CD14-positive monocyte (primary cell): ENCODE results near the gene SLC22A23. TPM values are rescaled to one million over a fixed set of nuclear protein-coding genes. Genes with fewer than 3 reads are reported as not detected.
A peak's percentile ranks its signal among the peaks of the same experiment; 100 is the strongest.

ENCODE experiments used
- DNase-seq, 3 donors: peaks; one replicate each; pipeline ENCODE4 v3.0.0-alpha.2; 2011 to 2022
- H2AFZ ChIP-seq: 2 replicates; pipeline ENCODE4 v1.6.0; 2012; ENCODE audit warnings: mild to moderate bottlenecking, low read depth, low read length, inconsistent platforms; ENCODE audit not compliant: insufficient read depth, poor library complexity, severe bottlenecking
- H3K27ac ChIP-seq, 2 donors: 1 replicate in 1 of 2; 2 replicates in 1 of 2; pipeline ENCODE4 v1.5.1; 2012 to 2013; ENCODE audit warnings: low read length in 2 of 2, control low read depth in 1 of 2, inconsistent platforms in 1 of 2, low read depth in 1 of 2, mild to moderate bottlenecking in 1 of 2
- H3K27me3 ChIP-seq, 2 donors: one replicate each; pipeline versions ENCODE4 v1.6.0 to v1.6.1; 2011 to 2013; ENCODE audit warnings: low read length in 2 of 2; ENCODE audit not compliant: control insufficient read depth in 2 of 2, insufficient read depth in 2 of 2
- H3K36me3 ChIP-seq, 2 donors: replicated peaks in 1 of 2; 1 replicate in 1 of 2; 2 replicates in 1 of 2; pipeline versions ENCODE4 v1.5.1 to v1.6.1; 2012 to 2013; ENCODE audit warnings: low read length in 2 of 2, control low read depth in 1 of 2, inconsistent platforms in 1 of 2, mild to moderate bottlenecking in 1 of 2; ENCODE audit not compliant: insufficient read depth in 2 of 2, control insufficient read depth in 1 of 2
- H3K4me1 ChIP-seq, 2 donors: 1 replicate in 1 of 2; 2 replicates in 1 of 2; pipeline versions ENCODE4 v1.5.1 to v1.6.1; 2012 to 2013; ENCODE audit warnings: low read length in 2 of 2, control low read depth in 1 of 2, inconsistent platforms in 1 of 2, mild to moderate bottlenecking in 1 of 2, moderate library complexity in 1 of 2; ENCODE audit not compliant: insufficient read depth in 2 of 2, control insufficient read depth in 1 of 2
- H3K4me2 ChIP-seq: replicated peaks from 2 replicates; pipeline ENCODE3; 2012; ENCODE audit warnings: low read length, moderate library complexity, mild to moderate bottlenecking; ENCODE audit not compliant: poor library complexity, severe bottlenecking; ENCODE audit errors: extremely low read depth
- H3K4me3 ChIP-seq, 3 experiments: fragments of 200-600 bp in 1 of 3; sonication (generic) in 1 of 3; replicated peaks in 1 of 3; 1 replicate in 2 of 3; 2 replicates in 1 of 3; pipeline ENCODE4 v1.5.1; 2011 to 2013; ENCODE audit warnings: low read length in 3 of 3, mild to moderate bottlenecking in 3 of 3, control low read depth in 2 of 3, low read depth in 2 of 3, inconsistent platforms in 1 of 3, moderate library complexity in 1 of 3
- H3K79me2 ChIP-seq: 2 replicates; pipeline ENCODE4 v1.6.0; 2012; ENCODE audit warnings: mild to moderate bottlenecking, control low read depth, inconsistent platforms, low read length, moderate library complexity; ENCODE audit not compliant: insufficient read depth
- H3K9ac ChIP-seq: 2 replicates; pipeline ENCODE4 v1.6.0; 2017; ENCODE audit warnings: low read length, mild to moderate bottlenecking; ENCODE audit not compliant: insufficient read depth, poor library complexity, severe bottlenecking
- H3K9me3 ChIP-seq, 2 donors: replicated peaks in 1 of 2; 1 replicate in 1 of 2; 2 replicates in 1 of 2; pipeline versions ENCODE4 v1.5.1 to v1.6.1; 2012 to 2013; ENCODE audit warnings: low read length in 2 of 2, control low read depth in 1 of 2; ENCODE audit not compliant: control insufficient read depth in 1 of 2, insufficient read depth in 1 of 2
- H4K20me1 ChIP-seq: 2 replicates; pipeline ENCODE4 v1.6.0; 2012; ENCODE audit warnings: mild to moderate bottlenecking, low read length, control low read depth, moderate library complexity; ENCODE audit not compliant: insufficient read depth
- H3K27ac Mint-ChIP-seq, 7 donors: one replicate each; pipeline ENCODE4 v1.8.0; 2020; ENCODE audit warnings: mild to moderate bottlenecking in 7 of 7, mixed read lengths in 7 of 7, moderate library complexity in 6 of 7, inconsistent platforms in 2 of 7
- H3K27me3 Mint-ChIP-seq, 3 donors: one replicate each; pipeline ENCODE4 v1.8.0; 2021 to 2022; ENCODE audit warnings: low read depth in 3 of 3, mild to moderate bottlenecking in 3 of 3, mixed read lengths in 3 of 3, moderate library complexity in 3 of 3, inconsistent platforms in 1 of 3
- H3K36me3 Mint-ChIP-seq, 2 donors: one replicate each; pipeline ENCODE4 v1.8.0; 2020; ENCODE audit warnings: mixed read lengths in 2 of 2, inconsistent platforms in 1 of 2, mild to moderate bottlenecking in 1 of 2
- H3K4me1 Mint-ChIP-seq: one replicate; pipeline ENCODE4 v1.8.0; 2020; ENCODE audit warnings: mild to moderate bottlenecking, mixed read lengths
- H3K4me3 Mint-ChIP-seq, 2 donors: one replicate each; pipeline ENCODE4 v1.8.0; 2020; ENCODE audit warnings: mild to moderate bottlenecking in 2 of 2, mixed read lengths in 2 of 2, moderate library complexity in 1 of 2
- H3K9me3 Mint-ChIP-seq, 7 donors: one replicate each; pipeline ENCODE4 v1.8.0; 2020 to 2022; ENCODE audit warnings: mixed read lengths in 7 of 7, mild to moderate bottlenecking in 6 of 7, moderate library complexity in 6 of 7, inconsistent platforms in 2 of 7
- CTCF ChIP-seq: fragments of 200-600 bp; IDR thresholded peaks from one replicate; pipeline ENCODE4 v1.8.0; 2022; ENCODE audit warnings: antibody characterized with exemption, mild to moderate bottlenecking
- WGBS: methylation state at CpG from one replicate; pipeline ENCODE4 v1.1.5; 2013; ENCODE audit warnings: missing lambda C conversion rate; ENCODE audit not compliant: insufficient coverage; 5-methylcytosine and 5-hydroxymethylcytosine counted together
- intact Hi-C, 2 donors: fragments of 100-400 bp; cut with micrococcal nuclease; formaldehyde crosslinking; loops; one replicate each; pipeline versions ENCODE4 v1.15.0 to v1.15.1; 2023
- polyA plus RNA-seq, 3 donors: library from polyadenylated mRNA; depleted of rRNA in 1 of 3; unstranded in 2 of 3; stranded (reverse) in 1 of 3; fragments of 300-500 nt in 2 of 3; fragments of >200 nt in 1 of 3; fragmentation: Illumina TruSeq in 2 of 3; gene quantifications; 1 replicate in 2 of 3; 2 replicates in 1 of 3; pipeline ENCODE4 v1.2.3, GENCODE V29; 2012 to 2021

Gene SLC22A23
- polyA plus RNA-seq, 3 donors: 0.08 TPM; not detected in 2

DNA sequence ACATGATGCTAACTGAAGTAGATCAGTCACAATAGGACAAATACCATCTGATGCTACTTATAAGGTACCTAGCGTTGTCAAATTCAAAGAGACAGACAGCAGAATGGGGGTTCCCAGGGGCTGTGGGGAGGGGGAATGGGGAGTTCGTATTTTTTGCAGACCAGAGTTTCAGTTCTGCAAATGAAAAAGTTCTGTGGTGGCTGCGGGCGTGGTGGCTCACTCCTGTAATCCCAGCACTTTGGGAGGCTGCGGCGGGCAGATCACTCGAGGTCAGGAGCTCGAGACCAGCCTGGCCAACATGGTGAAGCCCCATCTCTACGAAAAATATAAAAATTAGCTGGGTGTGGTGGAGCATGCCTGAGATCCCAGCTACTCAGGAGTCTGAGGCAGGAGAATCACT lies 68.1 kb downstream of the SLC22A23 start:
- no peaks in the 10 kb centered on the region for H3K36me3 Mint-ChIP-seq
- no peak overlapping the region for H3K9ac ChIP-seq
- H3K79me2 ChIP-seq: no peaks in the 10 kb centered on the region
- H3K27ac ChIP-seq: no peak overlapping the region
- no peaks in the 10 kb centered on the region for H3K27me3 ChIP-seq
- TF ChIP-seq CTCF: no peak
- no peaks in the 10 kb centered on the region for H3K36me3 ChIP-seq
- H3K4me2 ChIP-seq: no peak overlapping the region
- peaks cover 0 to 11% (median 3%) of the 10 kb centered on the region in 3 donors for H3K27me3 Mint-ChIP-seq
- peak overlapping the region in 1 of 2 donors; percentile 4 for H3K4me3 Mint-ChIP-seq
- H3K4me1 Mint-ChIP-seq: peaks cover 3% of the 10 kb centered on the region
- H3K27ac Mint-ChIP-seq: no peak overlapping the region
- no peaks in the 10 kb centered on the region for H3K9me3 Mint-ChIP-seq
- no peak overlapping the region for H2AFZ ChIP-seq
- H3K4me3 ChIP-seq: no peak overlapping the region
- intact Hi-C loops: no loop called here
- H3K4me1 ChIP-seq: no peaks in the 10 kb centered on the region
- H3K9me3 ChIP-seq: no peaks in the 10 kb centered on the region
- DNase-seq: peak in 1 of 3 donors; percentile 30
- H4K20me1 ChIP-seq: no peaks in the 10 kb centered on the region
- 44% methylated on average over 5 of the region's 9 CpGs for WGBS

DNA sequence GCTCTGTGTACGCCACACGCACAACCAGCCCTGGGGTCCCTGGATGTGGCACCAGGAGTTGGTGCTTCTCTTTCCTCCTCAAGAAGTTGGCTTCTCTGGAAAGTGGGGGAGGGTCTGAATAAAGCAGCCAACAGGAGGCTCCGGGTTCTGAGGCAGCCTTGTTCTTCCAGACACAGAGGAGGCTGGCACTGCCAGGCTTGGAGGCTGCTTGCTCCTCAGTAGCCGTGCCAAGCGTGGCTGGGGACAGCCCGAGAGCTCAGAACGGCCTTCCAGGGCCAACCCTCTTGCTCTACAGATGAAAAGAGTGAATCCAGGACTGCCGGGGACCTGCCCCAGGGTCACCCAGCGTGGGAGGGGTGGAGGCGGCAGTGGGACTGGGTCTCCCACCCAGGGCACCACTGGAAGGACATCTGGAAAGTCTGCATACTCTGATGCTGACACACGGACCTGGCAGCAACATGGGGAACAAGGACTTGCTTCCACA lies 70.4 kb downstream of the SLC22A23 start:
- TF ChIP-seq CTCF: no peak
- no peaks in the 10 kb centered on the region for H3K9me3 ChIP-seq
- H3K4me3 ChIP-seq: no peak overlapping the region
- no peak overlapping the region for H3K4me2 ChIP-seq
- Mint-ChIP-seq H3K27me3 (peaks cover 0 to 11% (median 3%) of the 10 kb centered on the region in 3 donors), H3K4me1 (peaks cover 6% of the 10 kb centered on the region), H3K4me3 (no peak overlapping the region), H3K36me3 (no peaks in the 10 kb centered on the region), H3K9me3 (no peaks in the 10 kb centered on the region), H3K27ac (no peak overlapping the region)
- no peaks in the 10 kb centered on the region for H3K36me3 ChIP-seq
- no peaks in the 10 kb centered on the region for H3K27me3 ChIP-seq
- WGBS: 93% methylated on average over 10 of the region's 11 CpGs
- no peak overlapping the region for H2AFZ ChIP-seq
- H3K79me2 ChIP-seq: no peaks in the 10 kb centered on the region
- no peaks in the 10 kb centered on the region for H3K4me1 ChIP-seq
- H3K9ac ChIP-seq: no peak overlapping the region
- H3K27ac ChIP-seq: no peak overlapping the region
- no peaks in the 10 kb centered on the region for H4K20me1 ChIP-seq
- intact Hi-C loops: no loop called here
- no peak for DNase-seq
